ENCODE data around the gene C16orf95. TPM values are rescaled to one million over a fixed set of nuclear protein-coding genes. Genes with fewer than 3 reads are reported as not detected.

The C16orf95 gene
- total RNA-seq, 2 experiments from 2014 or later, result 10.9 to 15.0 TPM

DNA sequence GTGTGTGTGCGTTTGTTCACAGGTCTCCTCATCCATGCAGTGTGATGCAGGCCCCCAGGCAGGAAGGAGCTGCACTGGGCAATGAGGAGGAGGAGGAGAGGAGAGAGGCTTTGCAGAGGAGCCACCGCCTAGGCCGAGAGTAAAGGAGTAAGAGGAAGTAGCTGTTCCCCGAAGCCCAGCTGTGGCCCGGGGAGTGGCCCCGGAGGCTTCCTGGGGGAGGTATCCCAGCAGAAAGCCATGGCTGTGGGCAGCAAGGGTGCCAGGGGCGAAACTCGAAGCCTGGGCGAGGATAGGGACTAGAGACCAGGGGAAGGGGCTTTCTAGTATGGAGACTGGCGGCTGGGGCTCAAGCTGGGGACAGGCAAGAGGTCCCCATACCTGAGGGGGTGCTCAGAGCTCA is 12.2 kb downstream of the C16orf95 start:
- H3K27ac Mint-ChIP-seq, result no peak overlapping the region
- H3K36me3 Mint-ChIP-seq, result peaks cover 6% of the 10 kb centered on the region
- ChIA-PET CTCF (no interaction called here), POLR2A (interaction anchor here (0.7 kb wide), 1 partner anchor 1399 kb away, joined by 3 read pairs; no protein-coding TSS in a partner anchor)
- H3K4me3 Mint-ChIP-seq, result no peak overlapping the region
- H3K4me1 Mint-ChIP-seq (ENCODE audit: low read depth), result peaks cover 12% of the 10 kb centered on the region
- DNase-seq, result no peak
- no peaks in the 10 kb centered on the region for H3K27me3 Mint-ChIP-seq
- peaks cover 5% of the 10 kb centered on the region for H3K9me3 Mint-ChIP-seq
- intact Hi-C loops (cut with micrococcal nuclease), result no loop called here

DNA sequence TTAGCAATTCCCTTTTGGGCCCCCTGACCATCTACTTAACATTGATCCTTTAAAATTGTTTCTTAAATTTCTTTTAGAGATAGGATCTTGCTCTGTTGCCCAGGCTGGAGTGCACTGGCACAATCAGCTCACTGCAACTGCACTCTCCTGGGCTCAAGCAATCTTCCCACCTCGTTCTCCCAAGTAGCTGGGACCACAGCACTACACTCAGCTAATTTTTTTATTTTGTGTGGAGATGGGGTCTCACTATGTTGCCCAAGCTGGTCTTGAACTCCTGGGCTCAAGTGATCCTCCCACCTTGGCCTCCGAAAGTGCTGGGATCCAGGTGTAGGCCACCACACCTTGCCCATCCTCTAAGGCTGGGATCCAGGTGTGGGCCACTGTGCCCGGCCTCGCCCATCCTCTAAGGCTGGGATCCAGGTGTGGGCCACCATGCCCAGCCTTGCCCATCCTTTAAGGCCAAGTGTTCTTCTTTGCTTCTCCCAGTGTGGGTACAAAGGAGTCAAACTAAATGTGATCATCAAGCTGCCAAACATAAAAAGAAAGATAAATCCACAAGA is 13.2 kb downstream of the C16orf95 start:
- intact Hi-C loops (cut with micrococcal nuclease), result no loop called here
- CTCF ChIA-PET, result no interaction called here
- Mint-ChIP-seq H3K4me1 (ENCODE audit: low read depth) (peaks cover 12% of the 10 kb centered on the region), H3K27ac (no peak overlapping the region), H3K4me3 (no peak overlapping the region), H3K9me3 (peaks cover 5% of the 10 kb centered on the region), H3K27me3 (no peaks in the 10 kb centered on the region), H3K36me3 (peaks cover 6% of the 10 kb centered on the region)
- no peak for DNase-seq
- POLR2A ChIA-PET, result no interaction called here

DNA sequence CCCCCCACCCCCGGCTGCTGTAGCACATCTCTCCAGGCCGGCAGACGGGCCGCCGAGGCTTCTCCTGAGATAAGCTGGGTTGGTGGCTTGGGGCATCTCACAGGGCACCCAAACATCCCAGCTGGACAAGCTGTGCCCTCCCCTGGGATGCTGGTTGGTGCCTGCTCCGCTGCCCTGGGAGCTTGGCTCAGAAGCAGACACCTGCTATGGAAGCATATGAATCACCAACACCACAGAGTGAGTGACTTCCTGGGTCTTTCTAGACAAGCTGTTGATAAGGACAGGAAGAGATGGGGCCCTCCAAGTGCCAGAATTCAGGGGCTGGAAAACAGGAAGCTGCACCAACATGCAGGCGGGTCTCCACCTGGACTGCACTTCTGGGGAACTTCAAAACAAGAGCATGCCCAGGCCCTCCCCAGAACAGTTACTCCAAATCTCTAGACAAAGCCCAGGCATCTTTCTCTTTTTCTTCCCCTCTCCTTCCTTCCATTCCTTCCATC is 13.7 kb downstream of the C16orf95 start:
- Mint-ChIP-seq H3K4me1 (ENCODE audit: low read depth) (peaks cover 7% of the 10 kb centered on the region), H3K27me3 (no peaks in the 10 kb centered on the region), H3K36me3 (peaks cover under 1% of the 10 kb centered on the region), H3K9me3 (no peaks in the 10 kb centered on the region), H3K4me3 (no peak overlapping the region), H3K27ac (no peak overlapping the region)
- CTCF ChIA-PET, result no interaction called here
- peak; percentile 29 for DNase-seq
- intact Hi-C loops (cut with micrococcal nuclease), result no loop called here
- POLR2A ChIA-PET, result no interaction called here

DNA sequence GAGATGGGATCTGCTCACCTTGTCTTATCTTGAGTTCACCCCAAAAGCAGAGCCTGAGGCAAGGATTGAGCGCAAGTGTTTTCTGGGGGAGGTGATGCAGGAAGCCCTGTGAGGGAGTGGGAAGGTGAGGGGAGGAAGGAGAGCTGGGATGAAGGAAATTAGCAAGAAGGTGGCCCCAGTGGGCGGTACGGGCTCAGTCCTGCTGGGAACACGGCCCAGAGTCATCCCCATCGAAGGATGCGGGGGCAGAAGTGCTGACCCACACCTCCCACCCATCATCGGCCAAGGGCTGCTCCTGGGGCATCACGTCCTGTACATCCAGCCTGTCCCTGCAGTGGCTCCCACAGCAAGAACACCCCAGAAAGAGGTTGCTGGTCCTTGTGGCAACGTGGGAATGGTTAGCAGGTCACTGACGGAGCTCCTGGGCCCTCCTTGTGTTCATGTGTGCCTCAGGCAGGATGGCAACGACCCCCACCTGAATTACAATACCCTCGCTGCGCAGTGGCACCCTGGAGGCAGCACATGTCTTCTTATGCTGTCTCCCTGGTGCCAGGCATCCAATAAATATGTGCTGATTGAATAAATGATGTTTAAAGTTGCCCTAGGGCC is 18.2 kb downstream of the C16orf95 start:
- no peak overlapping the region for H3K4me3 Mint-ChIP-seq
- ChIA-PET POLR2A (no interaction called here), CTCF (interaction anchor here (0.6 to 0.8 kb wide), 2 partner anchors 95 to 224 kb away, joined by 3 to 5 read pairs; no protein-coding TSS in a partner anchor)
- no peak overlapping the region for H3K27ac Mint-ChIP-seq
- H3K27me3 Mint-ChIP-seq, result no peaks in the 10 kb centered on the region
- H3K36me3 Mint-ChIP-seq, result peaks cover 2% of the 10 kb centered on the region
- no peaks in the 10 kb centered on the region for H3K9me3 Mint-ChIP-seq
- intact Hi-C loops (cut with micrococcal nuclease), result no loop called here
- no peak for DNase-seq
- H3K4me1 Mint-ChIP-seq (ENCODE audit: low read depth), result peaks cover 6% of the 10 kb centered on the region

DNA sequence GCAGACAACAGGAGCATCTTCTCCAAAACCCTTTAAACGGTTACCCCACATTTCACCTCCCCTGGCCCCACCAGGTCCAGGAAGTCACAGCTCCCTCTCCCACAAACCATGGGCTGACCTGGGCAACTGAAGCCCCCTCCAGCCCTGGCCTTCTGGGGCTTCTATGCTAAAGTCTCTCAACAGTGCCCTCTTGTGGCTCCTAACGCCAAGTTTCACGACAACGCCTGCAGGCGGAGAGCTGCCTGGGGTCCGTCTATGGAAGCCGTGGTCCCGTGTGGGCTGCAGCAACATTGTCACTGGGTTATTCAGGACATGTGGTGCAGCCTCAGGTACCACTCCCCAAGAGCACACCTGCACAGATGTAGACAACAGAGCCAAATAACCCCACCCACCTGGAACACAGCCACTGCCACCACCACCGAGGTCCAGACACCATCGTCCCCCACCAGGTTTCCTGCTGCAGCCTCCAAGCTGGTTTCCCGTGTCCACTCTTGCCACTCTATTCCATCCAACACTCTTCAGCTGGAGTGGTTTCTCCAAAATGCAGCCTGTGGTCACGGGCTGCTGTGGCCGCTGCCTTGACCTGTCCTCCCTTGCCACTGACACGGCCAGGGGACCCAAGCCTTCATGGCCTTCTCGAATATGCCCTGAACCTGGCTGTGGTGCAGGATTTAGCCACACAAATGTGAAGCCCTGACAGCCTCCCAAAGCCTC is 19.1 kb downstream of the C16orf95 start:
- H3K4me3 Mint-ChIP-seq, result no peak overlapping the region
- H3K36me3 Mint-ChIP-seq, result peaks cover 2% of the 10 kb centered on the region
- ChIA-PET CTCF (interaction anchor here (0.6 to 2.4 kb wide), 4 partner anchors 9 to 338 kb away, joined by 3 to 10 read pairs (median 7); no protein-coding TSS in a partner anchor), POLR2A (interaction anchor here (0.5 kb wide), 1 partner anchor 23 kb away, joined by 3 read pairs; no protein-coding TSS in a partner anchor)
- DNase-seq, result peak; percentile 48
- intact Hi-C loops (cut with micrococcal nuclease), result no loop called here
- H3K4me1 Mint-ChIP-seq (ENCODE audit: low read depth), result no peaks in the 10 kb centered on the region
- H3K27me3 Mint-ChIP-seq, result no peaks in the 10 kb centered on the region
- no peaks in the 10 kb centered on the region for H3K9me3 Mint-ChIP-seq
- no peak overlapping the region for H3K27ac Mint-ChIP-seq

DNA sequence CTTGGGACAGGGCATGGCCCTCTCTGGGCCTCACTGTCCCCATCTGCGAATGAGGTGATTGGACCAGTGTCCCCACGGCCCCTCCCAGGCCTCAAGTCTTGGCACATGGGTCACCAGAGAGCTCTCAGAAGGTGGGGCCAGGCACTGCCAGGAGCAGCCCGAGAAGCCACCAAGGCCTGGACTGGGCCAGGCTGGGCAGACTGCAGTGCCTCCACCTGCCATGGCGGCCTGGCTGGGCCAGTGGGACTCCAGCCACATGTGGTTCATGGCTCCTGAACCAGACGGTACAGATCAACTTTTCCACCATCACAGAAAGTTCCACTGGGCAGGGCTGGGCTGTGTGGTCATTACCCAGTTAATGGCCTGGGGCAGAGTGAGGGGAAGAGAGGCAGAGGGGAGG is 19.8 kb downstream of the C16orf95 start:
- Mint-ChIP-seq H3K9me3 (no peaks in the 10 kb centered on the region), H3K36me3 (peaks cover 2% of the 10 kb centered on the region), H3K27ac (no peak overlapping the region), H3K4me3 (no peak overlapping the region), H3K27me3 (no peaks in the 10 kb centered on the region), H3K4me1 (ENCODE audit: low read depth) (no peaks in the 10 kb centered on the region)
- CTCF ChIA-PET, result interaction anchor here (1.8 to 2.4 kb wide), 2 partner anchors 10 to 339 kb away, joined by 9 to 10 read pairs; no protein-coding TSS in a partner anchor
- POLR2A ChIA-PET, result no interaction called here
- DNase-seq, result no peak
- intact Hi-C loops (cut with micrococcal nuclease), result no loop called here

DNA sequence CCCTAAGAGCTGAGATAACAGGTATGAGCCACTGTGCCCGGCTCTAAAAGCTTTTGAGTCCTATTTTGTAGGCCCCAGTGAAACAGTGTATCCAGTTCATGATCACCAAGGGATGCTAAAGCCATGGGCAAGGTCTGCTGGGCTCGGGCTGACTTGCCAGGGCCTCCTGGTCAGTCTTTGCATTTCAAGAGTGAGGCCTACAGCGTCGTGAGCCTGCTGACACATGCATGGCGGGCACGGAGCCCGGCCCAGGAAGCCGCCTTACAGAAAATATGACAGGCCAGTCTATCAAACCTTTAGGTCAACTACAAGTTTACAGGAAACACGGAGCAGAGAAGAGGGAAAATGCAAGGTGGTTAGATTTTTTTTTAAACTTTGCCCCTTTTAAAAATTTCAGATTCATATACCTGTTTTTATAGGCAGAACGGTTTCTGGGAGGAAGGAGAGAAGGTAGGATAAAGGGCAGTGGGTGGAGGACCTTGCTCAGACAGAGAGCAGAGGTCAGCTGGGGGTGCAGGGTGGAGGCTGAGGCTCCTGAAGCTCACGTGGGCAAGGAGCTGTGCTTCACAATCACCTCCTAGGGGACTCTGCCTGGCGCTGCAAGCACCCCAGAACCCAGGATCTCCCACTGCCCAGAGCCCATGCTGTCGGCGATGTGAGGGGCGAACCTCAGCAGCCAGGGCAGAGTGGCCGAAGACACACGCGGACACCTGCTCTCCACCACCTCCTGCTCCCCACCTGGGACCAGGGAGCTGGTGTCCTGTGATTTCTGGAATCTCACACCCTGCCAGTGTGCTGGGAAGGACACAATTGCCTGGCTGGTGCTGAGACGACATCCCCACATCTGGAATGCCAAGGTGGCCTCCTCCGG is 21.3 kb downstream of the C16orf95 start:
- no peaks in the 10 kb centered on the region for H3K27me3 Mint-ChIP-seq
- intact Hi-C loops (cut with micrococcal nuclease), result no loop called here
- no peaks in the 10 kb centered on the region for H3K4me1 Mint-ChIP-seq (ENCODE audit: low read depth)
- peaks cover 7% of the 10 kb centered on the region for H3K36me3 Mint-ChIP-seq
- H3K27ac Mint-ChIP-seq, result no peak overlapping the region
- POLR2A ChIA-PET, result no interaction called here
- DNase-seq, result no peak
- H3K4me3 Mint-ChIP-seq, result no peak overlapping the region
- CTCF ChIA-PET, result interaction anchor here (2.4 kb wide), 1 partner anchor 340 kb away, joined by 9 read pairs; no protein-coding TSS in a partner anchor
- peaks cover 4% of the 10 kb centered on the region for H3K9me3 Mint-ChIP-seq

DNA sequence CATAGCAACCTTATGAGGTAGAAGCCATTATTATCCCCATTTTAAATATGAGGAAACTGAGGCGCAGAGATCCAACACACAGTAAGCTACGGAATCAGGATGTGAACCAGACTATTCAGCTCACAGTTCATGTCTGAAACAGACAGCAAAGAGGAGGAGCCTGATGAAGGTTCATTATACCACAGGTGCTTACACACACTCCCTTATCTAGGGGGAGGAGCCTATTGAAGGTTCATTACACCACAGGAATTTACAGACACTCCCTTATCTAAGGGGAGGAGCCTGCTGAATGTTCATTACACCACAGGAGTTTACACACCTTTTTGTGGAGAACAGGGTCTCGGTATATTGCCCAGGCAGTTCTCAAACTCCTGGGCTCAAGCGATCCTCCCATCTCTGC is 21.9 kb downstream of the C16orf95 start:
- Mint-ChIP-seq H3K9me3 (peaks cover 4% of the 10 kb centered on the region), H3K4me3 (no peak overlapping the region), H3K27ac (no peak overlapping the region), H3K4me1 (ENCODE audit: low read depth) (no peaks in the 10 kb centered on the region), H3K36me3 (peaks cover 7% of the 10 kb centered on the region), H3K27me3 (no peaks in the 10 kb centered on the region)
- DNase-seq, result no peak
- intact Hi-C loops (cut with micrococcal nuclease), result no loop called here
- ChIA-PET CTCF (no interaction called here), POLR2A (no interaction called here)

DNA sequence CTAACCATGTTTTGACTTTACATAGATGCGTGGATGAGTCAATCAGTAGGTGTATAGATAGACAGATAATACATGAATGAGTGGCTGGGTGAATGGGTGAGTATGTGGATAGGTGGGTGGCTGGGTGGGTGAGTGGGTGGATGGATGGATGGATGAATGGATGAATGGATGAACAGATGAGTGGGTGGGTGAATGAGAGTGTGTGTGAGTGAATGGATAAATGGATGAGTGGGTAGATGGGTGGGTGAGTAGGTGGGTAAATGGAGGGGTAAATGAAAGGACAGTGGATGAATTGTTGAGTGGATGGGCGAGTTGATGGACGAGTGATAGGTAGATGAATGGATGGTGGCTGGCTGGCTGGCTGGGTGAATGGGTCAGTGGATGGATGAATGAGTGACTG is 23.2 kb downstream of the C16orf95 start:
- H3K4me1 Mint-ChIP-seq (ENCODE audit: low read depth), result no peaks in the 10 kb centered on the region
- intact Hi-C loops (cut with micrococcal nuclease), result no loop called here
- ChIA-PET CTCF (no interaction called here), POLR2A (no interaction called here)
- H3K27ac Mint-ChIP-seq, result no peak overlapping the region
- peaks cover 4% of the 10 kb centered on the region for H3K9me3 Mint-ChIP-seq
- H3K36me3 Mint-ChIP-seq, result peaks cover 7% of the 10 kb centered on the region
- H3K27me3 Mint-ChIP-seq, result no peaks in the 10 kb centered on the region
- no peak for DNase-seq
- H3K4me3 Mint-ChIP-seq, result no peak overlapping the region

DNA sequence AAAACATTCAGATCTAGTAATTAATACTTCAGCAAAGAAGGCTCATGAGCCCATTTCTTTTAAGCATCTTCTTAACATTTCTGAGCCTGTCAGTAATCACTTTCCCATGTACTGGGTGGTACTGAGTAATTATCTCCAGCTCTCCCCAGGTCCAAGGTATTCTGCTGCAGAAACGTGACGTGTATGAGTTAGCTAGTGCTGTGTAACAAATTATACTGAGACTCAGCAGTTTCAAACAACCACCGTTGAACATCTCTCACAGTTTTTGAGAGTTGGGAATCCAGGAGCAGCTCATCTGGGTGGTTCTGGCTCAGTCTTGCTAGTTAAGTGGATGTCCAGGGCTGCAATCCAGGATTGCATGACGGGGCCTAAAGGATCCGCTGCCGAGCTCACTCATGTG is 25.2 kb downstream of the C16orf95 start:
- Mint-ChIP-seq H3K9me3 (peaks cover 4% of the 10 kb centered on the region), H3K27ac (no peak overlapping the region), H3K27me3 (no peaks in the 10 kb centered on the region), H3K4me1 (ENCODE audit: low read depth) (no peaks in the 10 kb centered on the region), H3K4me3 (no peak overlapping the region), H3K36me3 (peaks cover 5% of the 10 kb centered on the region)
- intact Hi-C loops (cut with micrococcal nuclease), result no loop called here
- no peak for DNase-seq
- POLR2A ChIA-PET, result no interaction called here
- CTCF ChIA-PET, result interaction anchor here (0.8 to 1.3 kb wide), 2 partner anchors 9 to 344 kb away, joined by 3 to 4 read pairs; no protein-coding TSS in a partner anchor

DNA sequence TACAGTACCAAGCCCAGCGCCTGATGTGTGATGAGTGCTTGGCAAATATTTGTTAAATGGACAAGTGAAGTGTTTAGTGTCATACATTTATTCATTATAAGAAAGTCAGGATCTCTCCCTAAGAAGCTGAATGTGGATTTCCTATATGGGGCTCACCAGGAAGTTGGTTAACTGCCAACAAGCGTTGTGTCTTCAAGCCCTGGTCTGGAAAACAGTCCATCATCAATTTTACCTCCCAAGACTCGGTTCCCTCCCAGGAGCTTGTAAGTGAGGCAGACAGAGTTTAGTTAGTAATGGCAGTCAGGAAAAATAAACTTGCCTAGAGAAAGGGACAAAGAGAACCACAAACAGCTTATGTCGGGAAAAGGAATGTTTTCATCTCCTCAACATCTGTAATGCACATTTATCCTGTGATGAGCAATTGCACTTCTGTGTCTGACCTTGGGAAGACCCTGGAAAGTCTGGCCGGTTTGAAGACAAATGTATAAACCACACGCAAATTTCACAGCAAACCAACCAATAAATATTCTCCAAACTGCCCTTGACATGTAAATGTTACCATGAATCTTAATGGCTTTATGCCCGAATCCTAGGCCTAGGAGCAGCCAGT is 28.3 kb downstream of the C16orf95 start:
- H3K27me3 Mint-ChIP-seq, result no peaks in the 10 kb centered on the region
- H3K4me3 Mint-ChIP-seq, result no peak overlapping the region
- ChIA-PET CTCF (no interaction called here), POLR2A (no interaction called here)
- H3K9me3 Mint-ChIP-seq, result peaks cover 6% of the 10 kb centered on the region
- peaks cover 7% of the 10 kb centered on the region for H3K36me3 Mint-ChIP-seq
- intact Hi-C loops (cut with micrococcal nuclease), result no loop called here
- no peaks in the 10 kb centered on the region for H3K4me1 Mint-ChIP-seq (ENCODE audit: low read depth)
- no peak for DNase-seq
- H3K27ac Mint-ChIP-seq, result no peak overlapping the region
